C4-2B (cell line): ENCODE results near the gene NAV2.

Experiments used
- CTCF ChIP-seq: fragments of 450-650 bp; conservative IDR thresholded peaks from 2 replicates; pipeline ENCODE4 v1.5.1; 2017; ENCODE audit warnings: mild to moderate bottlenecking
- ZFX ChIP-seq: fragments of 450-650 bp; IDR thresholded peaks from 2 replicates; pipeline ENCODE4 v1.6.1; 2017

GRCh38 chr11:20061776-20062175 is 349.1 kb downstream of the NAV2 start:
- TF ChIP-seq CTCF (no peak), ZFX (no peak)
